Progenitor cell of endocrine pancreas (in vitro differentiated cells): ENCODE results near the gene TSPAN6. TPM values are rescaled to one million over a fixed set of nuclear protein-coding genes. Genes with fewer than 3 reads are reported as not detected.

Source experiments
- DNase-seq: peaks from one replicate; pipeline ENCODE4 v3.0.0; 2021; ENCODE audit warnings: low spot score; ENCODE audit not compliant: unreplicated experiment
- H3K27ac Mint-ChIP-seq: 2 replicates; pipeline ENCODE4 v1.8.0; 2021; ENCODE audit warnings: mild to moderate bottlenecking, moderate library complexity, mixed read lengths
- H3K27me3 Mint-ChIP-seq: 2 replicates; pipeline ENCODE4 v1.8.0; 2021; ENCODE audit warnings: mixed read lengths
- H3K36me3 Mint-ChIP-seq: 2 replicates; pipeline ENCODE4 v1.8.0; 2022; ENCODE audit warnings: mixed read lengths; ENCODE audit not compliant: insufficient read depth
- H3K4me1 Mint-ChIP-seq: 2 replicates; pipeline ENCODE4 v1.8.0; 2021; ENCODE audit warnings: low read depth, mixed read lengths
- H3K4me3 Mint-ChIP-seq: 2 replicates; pipeline ENCODE4 v1.8.0; 2021; ENCODE audit warnings: low read depth, mild to moderate bottlenecking, moderate library complexity, mixed read lengths
- H3K9me3 Mint-ChIP-seq: 2 replicates; pipeline ENCODE4 v1.8.0; 2021; ENCODE audit warnings: low read depth, mixed read lengths
- total RNA-seq: library from RNA; stranded (reverse); gene quantifications from 2 replicates; pipeline ENCODE4 v1.2.1, GENCODE V29; 2021
- TF ChIP-seq, protein P1 (sequence below): fragments of 200-600 bp; sonication (generic); IDR thresholded peaks from one replicate; pipeline ENCODE4 v1.5.0; 2021; ENCODE audit warnings: antibody characterized with exemption, mild to moderate bottlenecking; ENCODE audit not compliant: unreplicated experiment

Gene TSPAN6
- total RNA-seq, 1 donor from 2014 or later: 167 TPM

- DNase-seq: no peak
- peaks cover 3% of the 10 kb centered on the region for H3K4me1 Mint-ChIP-seq
- H3K27ac Mint-ChIP-seq: peak overlapping the region; percentile 88
These were observed 21.6 kb downstream of the TSPAN6 start for GRCh38 chrX:100615005-100615404.

DNA sequence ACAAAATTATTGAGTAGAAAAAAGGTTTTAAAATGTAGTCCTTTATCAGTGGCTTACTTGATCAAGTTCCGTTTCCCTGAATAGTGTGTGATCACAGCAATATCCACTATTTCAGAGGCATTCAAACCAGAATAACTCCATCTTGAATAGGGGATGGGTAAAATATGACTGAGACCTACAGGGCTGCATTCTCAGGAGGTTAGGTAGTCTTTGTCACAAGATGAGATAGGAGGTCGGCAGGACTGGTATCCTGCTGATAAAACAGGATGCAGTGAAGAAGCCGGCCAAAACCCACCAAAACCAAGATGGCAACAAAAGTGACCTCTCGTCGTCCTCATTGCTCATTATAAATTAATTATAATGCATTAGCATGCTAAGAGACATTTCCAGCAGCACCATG is 24.7 kb downstream of the TSPAN6 start:
- Mint-ChIP-seq H3K36me3 (no peaks in the 10 kb centered on the region), H3K4me1 (peaks cover 5% of the 10 kb centered on the region), H3K4me3 (no peak overlapping the region), H3K27ac (no peak overlapping the region), H3K27me3 (no peaks in the 10 kb centered on the region), H3K9me3 (peaks cover 24% of the 10 kb centered on the region)
- DNase-seq: no peak
- TF ChIP-seq, protein P1, sequence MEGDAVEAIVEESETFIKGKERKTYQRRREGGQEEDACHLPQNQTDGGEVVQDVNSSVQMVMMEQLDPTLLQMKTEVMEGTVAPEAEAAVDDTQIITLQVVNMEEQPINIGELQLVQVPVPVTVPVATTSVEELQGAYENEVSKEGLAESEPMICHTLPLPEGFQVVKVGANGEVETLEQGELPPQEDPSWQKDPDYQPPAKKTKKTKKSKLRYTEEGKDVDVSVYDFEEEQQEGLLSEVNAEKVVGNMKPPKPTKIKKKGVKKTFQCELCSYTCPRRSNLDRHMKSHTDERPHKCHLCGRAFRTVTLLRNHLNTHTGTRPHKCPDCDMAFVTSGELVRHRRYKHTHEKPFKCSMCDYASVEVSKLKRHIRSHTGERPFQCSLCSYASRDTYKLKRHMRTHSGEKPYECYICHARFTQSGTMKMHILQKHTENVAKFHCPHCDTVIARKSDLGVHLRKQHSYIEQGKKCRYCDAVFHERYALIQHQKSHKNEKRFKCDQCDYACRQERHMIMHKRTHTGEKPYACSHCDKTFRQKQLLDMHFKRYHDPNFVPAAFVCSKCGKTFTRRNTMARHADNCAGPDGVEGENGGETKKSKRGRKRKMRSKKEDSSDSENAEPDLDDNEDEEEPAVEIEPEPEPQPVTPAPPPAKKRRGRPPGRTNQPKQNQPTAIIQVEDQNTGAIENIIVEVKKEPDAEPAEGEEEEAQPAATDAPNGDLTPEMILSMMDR: no peak

More at GRCh38 chrX:100615005-100615404, 21.6 kb downstream of the TSPAN6 start:
- H3K9me3 Mint-ChIP-seq: peaks cover 29% of the 10 kb centered on the region
- H3K27me3 Mint-ChIP-seq: no peaks in the 10 kb centered on the region
- no peaks in the 10 kb centered on the region for H3K36me3 Mint-ChIP-seq
- TF ChIP-seq, protein P1: peak; percentile 62
- H3K4me3 Mint-ChIP-seq: no peak overlapping the region

DNA sequence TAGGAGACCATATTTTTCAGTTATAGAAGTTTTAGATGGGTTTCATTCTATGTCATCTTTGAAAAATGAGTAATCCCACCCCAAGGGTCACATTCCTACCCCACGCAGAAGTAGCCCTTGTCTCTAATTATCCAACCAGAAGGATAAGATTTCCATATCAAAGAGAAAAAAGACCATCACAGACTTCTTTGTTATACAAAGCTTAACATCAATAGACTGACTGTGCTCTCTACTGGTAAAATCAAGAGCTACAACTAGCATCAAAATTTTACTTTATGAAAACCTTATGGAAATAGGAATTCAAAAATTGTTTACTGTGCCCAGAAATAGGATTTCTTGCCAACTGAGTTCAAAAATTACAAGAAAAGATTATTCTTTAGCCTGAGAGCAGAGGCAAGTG is 27.0 kb downstream of the TSPAN6 start:
- H3K27ac Mint-ChIP-seq: no peak overlapping the region
- H3K36me3 Mint-ChIP-seq: no peaks in the 10 kb centered on the region
- H3K9me3 Mint-ChIP-seq: peaks cover 26% of the 10 kb centered on the region
- H3K4me3 Mint-ChIP-seq: no peak overlapping the region
- no peak for DNase-seq
- no peaks in the 10 kb centered on the region for H3K27me3 Mint-ChIP-seq
- TF ChIP-seq, protein P1: no peak
- H3K4me1 Mint-ChIP-seq: peaks cover 3% of the 10 kb centered on the region

GRCh38 chrX:100606753-100607152 is 29.9 kb downstream of the TSPAN6 start:
- no peaks in the 10 kb centered on the region for H3K27me3 Mint-ChIP-seq
- no peak overlapping the region for H3K4me3 Mint-ChIP-seq
- TF ChIP-seq, protein P1: no peak
- H3K9me3 Mint-ChIP-seq: peaks cover 18% of the 10 kb centered on the region
- DNase-seq: no peak
- no peak overlapping the region for H3K27ac Mint-ChIP-seq
- peaks cover 2% of the 10 kb centered on the region for H3K4me1 Mint-ChIP-seq
- H3K36me3 Mint-ChIP-seq: no peaks in the 10 kb centered on the region

- DNase-seq: no peak
- Mint-ChIP-seq H3K36me3 (no peaks in the 10 kb centered on the region), H3K27ac (no peak overlapping the region), H3K4me1 (no peaks in the 10 kb centered on the region), H3K9me3 (peaks cover 7% of the 10 kb centered on the region), H3K27me3 (no peaks in the 10 kb centered on the region), H3K4me3 (no peak overlapping the region)
- TF ChIP-seq, protein P1: no peak
These were observed 35.8 kb downstream of the TSPAN6 start for GRCh38 chrX:100600758-100601157.
